Activated naive CD4-positive, alpha-beta T cell (primary cell): ENCODE results near the gene PLCB4.

Experiments used
- DNase-seq, 4 experiments: peaks; one replicate each; lab custom pipeline; 2025; lab: John Stamatoyannopoulos, UW

The PLCB4 gene

DNA sequence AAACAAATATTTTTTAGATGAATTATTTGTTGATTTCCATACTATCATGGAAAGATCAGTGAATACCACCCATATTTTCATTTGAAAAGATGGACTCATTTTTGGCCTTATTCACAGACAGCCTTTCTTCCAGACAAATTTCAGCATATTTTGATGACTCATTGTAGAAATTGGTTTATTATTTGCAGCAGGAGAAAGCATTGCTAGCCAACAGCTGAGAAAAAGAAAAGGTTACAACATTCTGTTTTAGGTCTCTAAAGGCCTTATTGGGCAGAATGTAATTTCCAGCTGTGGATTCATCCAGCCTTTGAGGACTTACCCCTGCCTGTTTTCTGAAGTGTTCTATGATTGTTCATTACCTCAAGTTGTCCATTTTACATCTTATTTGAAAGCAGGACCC lies 201.9 kb downstream of the PLCB4 start:
- DNase-seq: no peak

DNA sequence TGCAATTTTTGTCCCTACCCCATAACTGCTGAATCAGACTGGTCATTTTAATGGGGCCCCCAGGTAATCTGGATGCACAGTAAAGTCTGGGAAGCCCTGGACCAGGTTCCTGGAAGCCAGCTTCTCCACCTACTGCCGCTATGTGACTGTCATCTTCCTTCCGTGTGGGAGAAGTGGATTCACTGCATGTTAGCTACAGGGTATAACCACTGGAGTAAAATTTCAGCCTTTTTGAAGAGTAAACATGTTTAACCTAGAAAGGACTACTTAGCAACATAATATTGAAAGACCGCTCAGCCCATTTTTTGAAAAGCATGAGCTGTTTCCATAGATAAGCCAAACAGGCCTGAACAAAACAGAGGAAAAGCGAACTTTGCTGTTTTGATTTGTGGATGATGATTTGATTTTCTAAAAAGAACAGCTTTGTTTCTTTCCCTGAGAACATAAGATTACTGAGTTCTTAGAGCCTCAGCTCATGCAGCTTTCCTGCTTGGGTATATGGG lies 208.1 kb downstream of the PLCB4 start:
- DNase-seq: no peak

DNA sequence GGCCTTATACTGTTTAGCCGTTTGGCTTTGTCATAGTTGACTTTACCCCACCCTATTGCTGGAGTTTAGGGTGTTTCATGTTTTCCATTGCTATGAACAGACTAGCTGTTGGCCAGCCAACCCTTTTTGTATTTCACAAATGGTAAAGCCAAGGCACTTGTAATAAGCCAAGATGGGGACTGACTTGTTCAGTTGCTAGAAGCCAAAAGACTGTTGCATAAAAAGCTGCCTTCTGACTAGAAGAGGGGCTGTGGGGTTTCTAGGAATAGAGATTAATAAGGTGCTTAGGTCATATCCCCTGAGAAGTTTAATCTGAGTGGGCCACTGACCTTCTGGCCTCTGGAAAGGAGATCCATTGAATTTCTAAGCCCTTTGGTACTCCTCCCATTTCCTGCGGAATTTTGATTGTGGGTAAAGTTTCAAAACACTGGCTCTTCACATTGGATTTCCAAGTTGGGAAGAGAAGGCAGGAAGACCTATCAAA lies 211.1 kb downstream of the PLCB4 start:
- DNase-seq: no peak

DNA sequence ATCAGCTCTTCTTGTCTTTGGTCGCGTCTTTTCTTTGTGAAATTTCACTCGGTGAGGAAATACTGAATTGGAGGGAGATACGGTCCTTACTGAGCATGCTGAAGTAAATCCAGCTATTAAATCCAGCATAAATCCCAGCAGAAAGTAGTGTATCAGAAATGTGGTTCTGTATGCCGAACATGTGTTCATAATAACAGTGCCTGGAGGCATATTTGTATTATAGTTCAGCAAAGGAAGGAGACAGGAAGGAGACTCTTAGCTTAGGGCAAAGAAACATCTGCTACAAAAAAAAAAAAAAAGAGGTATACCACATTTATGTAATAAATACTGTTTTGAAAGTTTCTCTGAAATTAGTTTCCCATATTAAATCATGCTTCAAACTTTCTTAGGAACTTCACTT lies 211.8 kb downstream of the PLCB4 start:
- no peak for DNase-seq

DNA sequence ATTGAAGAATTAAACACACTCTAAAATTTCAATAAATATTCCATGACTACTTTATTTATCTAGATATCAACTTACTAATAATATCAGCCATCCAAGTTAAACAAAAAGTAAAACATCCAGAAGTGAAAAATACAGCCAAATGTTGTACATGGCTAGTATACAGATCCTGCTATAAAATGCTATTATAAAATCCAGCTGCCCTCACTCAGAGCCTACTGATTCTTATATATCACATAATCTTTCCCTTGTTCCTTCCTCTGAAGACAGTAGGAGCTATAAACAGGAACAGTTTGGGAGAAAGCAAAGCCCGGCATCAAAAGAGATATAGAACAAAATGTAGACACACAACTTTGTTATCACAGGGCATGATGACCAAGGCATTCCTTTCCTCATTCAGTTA lies 212.9 kb downstream of the PLCB4 start:
- no peak for DNase-seq

DNA sequence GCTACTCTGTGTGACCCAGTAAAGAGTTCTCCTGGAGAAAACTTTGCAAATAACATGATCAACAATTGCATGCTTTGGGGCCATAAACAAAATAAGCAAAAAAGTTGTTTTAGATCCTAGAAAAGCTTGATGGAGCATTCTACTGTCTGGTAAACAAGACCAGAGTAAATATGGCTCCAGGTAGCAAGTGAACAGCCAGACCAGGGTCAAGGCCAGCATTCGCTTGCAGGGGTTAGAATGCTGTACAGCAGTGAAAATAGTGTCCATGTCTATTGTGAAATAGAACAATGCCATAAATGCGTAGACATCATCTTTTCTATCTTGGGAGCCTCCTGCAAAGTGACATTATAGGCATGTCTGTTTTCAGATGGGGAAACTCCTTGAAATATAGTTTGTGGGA lies 216.7 kb downstream of the PLCB4 start:
- DNase-seq: no peak

DNA sequence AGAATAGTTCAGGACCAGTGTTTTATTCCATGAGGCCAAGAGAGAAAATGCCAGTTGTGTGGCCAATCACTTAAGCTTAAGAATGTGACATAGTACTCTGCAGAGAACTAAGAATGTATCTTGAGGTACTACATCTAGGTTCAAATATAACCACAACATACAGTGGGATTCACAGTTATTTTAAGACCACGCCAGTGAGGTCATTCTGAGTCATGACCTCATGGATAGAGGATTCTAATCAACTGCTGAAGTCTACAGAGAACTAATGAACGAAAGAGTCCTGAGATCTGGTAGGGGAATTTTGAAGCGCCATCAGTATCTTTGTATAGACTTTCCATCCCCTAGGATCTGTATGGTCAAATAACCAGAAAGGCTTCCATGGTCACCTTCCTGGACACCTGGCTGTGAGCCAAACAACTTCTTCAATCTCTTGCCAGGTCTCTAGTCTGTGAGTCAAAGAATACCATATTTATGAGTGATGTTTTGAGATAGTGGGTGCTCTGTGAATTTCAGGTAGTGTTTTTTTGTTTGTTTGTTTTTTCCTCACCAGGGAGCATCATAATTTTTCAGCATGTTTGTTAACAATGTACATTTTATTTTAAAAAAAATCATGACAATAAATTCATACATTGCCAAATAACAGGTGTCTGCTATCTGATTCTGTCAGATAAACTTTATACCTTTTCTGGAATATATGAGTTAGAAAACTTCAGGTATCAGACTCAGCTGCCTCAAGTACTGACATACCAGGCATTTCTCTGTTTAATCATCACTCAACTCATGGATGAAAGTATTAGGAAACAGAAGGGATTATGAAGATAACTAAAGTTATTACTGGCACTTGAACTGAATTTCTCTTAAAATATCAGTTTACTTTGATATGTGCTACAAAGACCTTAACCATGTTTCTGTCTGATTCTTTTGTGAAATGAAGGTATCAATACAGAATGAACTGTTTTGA lies 217.9 kb downstream of the PLCB4 start:
- no peak for DNase-seq

DNA sequence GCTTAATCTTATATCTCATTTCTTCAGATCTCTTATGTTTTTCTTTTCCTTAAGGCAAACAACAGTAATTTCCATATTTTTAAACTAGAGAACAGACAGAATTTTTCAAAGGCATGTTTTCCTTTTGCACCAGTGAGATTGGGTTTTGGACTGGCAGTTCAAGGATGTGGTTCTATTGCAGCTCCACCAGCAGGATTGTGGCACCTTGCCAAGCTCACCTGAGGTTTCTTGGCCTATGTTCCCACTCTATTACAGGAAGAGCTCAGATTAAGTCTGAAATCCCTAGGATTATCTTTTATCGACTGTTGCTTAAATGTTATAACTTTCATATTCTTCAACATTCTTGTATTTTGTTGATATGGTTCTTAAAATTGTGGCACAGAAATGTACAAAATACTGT lies 218.9 kb downstream of the PLCB4 start:
- no peak for DNase-seq

DNA sequence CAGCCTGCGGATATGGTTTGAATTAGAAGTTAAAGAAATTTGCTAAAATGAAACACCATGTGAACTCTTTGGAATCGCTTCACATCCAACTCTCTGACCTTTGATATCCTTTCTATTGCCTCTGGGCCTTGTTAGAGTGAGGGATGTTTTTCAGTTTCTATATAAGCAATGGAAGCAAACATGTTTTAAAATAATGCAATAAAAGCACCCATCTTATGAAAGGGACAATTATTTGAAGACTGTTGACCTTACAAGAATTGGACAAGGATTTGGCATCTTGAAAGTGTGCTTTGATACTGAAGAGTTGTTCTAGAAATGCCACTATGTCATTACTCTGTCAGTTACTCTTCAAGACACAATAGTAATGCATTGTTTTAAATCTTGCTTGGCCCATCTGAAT lies 221.4 kb downstream of the PLCB4 start:
- DNase-seq: no peak

DNA sequence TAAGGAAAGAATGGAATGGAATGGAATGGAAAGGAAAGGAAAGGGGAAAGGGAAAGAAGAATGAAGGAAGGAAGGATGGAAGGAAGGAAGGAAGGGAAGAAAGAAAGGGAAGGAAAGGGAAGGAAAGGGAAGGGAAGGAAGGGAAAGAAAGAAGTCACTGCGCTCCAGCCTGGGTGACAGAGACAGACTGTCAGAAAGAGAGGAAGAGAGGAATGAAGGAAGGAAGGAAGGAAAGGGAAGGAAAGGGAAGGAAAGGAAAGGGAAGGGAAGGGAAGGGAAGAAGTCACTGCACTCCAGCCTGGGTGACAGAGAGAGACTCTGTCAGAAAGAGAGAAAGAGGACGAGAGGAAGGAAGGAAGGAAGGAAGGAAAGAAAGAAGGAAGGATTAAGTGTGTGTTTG lies 224.3 kb downstream of the PLCB4 start:
- no peak for DNase-seq

DNA sequence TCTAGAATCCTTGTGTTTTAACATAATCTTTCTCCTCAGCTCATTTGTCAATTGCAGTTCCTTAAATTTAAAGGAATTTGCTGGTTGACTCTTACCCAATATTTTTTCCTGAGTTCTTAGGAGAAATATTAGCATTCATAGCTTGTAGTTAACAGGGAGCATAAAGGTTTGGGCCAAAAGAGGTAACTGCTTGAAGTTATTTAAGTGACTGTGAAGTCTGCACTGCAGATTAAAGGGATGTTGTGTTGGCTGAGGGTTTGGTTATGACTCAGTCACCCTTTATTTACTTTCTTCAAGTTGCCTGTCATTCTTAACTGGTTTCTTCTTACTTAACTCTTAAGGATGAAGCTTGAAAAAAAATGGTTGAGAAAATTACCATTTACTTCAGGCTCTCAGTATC lies 225.2 kb downstream of the PLCB4 start:
- DNase-seq: no peak

DNA sequence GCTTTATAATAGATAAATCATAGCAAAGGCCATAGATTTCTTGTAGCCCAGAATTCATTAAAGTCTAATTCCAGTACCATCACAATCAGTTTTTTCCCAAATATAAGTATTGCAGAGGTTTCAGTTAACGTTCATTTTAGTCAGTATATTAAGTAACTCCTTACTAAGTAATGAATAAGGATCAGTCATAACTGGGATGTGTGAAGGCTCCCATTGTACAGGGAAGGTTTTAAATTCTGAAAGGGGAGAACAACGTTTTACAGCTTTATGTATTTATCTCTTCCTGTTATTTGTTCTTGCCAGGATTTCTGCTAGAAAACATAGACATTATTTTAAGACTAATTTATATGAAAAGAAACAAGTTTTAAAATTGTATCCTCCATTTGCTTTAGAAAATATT lies 230.0 kb downstream of the PLCB4 start:
- no peak for DNase-seq

DNA sequence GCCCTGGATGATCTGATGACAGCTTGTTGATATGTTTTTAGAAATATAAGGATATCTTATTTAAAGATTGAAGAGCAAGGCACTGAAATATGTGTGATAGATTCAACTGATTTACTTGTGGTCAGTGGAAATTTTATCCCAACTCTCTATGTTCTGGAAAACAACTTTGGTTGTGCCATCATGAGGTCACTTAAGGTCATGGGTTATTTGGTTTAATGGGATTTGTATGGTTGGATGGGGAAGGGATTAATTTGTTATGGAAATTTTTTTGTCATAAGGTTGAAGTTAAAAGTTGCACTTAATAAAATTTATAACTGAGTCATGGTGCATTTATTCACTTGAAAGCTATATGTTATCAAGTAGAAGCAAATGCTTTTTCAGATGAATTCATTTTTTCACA lies 231.2 kb downstream of the PLCB4 start:
- no peak for DNase-seq

DNA sequence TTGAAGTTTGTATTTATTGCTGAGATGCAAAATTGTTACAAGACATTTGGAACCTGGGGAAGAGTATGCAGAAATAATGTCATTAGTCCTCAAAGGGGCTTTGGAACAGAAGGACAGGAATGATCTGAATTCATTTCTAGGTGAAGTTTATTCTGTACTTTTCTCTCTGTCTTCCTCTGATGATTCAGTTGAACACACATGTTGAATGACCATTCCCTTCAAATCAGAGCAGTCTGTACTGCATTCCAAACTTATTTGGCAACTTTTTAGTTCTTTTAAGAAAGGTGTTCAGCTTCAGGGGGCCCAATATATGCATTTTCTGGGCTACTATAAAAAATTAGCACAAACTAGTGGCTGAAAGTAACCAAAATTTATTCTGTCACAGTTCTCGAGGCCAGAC lies 231.6 kb downstream of the PLCB4 start:
- DNase-seq: no peak

DNA sequence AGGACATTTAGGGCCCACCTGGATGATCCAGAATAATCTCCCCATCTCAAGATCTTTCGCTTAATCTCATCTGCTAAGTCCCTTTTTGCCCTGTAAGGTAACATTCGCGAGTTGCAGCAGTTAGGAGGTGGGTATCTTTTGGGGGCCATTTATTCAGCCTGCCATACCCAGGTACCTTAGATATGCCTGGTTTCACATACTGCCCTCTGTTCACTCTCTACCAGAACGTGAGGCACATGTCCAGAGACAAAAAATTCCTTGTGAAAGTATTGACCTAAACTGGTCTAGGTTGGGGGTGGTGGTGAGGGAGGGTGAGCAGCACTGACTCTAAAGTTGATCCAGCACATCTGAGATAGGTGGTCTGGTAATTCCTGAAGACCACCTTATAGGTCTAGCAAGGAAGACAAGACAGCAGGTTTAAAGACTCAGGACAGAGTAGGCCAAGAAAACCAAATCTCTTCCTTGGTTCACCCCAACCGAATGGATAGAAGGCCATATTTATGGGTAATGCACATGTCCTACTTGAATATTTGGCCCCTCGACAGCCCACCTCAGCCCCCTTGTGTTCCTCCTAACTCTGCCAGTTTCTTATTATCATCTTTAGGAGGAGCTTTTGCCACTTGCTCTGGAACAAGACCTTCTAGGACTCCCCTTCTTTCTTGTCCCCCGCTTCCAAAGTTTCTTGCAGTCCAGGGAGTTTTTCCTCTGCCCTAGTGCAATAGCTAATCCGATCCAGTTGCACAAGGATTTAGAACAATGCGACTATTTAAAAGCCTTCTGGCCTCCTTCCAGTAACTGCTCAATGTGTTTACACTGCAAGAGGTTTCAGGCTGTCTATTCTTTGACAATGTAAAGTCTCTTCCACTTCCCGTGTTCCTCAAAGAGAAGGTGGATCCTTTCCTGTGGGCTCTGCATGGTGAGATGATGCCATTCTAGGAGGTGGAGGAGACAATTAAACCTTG lies 232.5 kb downstream of the PLCB4 start:
- no peak for DNase-seq

DNA sequence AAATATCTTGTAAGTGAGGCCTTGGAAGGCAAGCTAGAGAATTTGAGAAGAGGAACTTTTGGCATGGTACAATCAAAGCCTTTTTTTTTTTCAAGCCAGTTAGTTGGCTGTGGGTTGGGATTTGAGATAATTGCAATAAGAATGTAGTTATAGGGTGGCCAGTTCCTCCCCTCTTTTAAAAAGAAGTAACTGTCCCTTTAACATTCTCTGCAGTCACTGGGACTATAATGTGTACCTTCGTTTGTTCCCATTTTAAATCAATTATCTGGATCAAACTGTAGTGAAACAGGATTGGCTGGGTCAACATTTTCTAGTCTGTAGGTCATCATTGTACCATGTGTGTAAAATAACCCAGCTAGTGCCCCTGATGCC lies 233.2 kb downstream of the PLCB4 start:
- no peak for DNase-seq

DNA sequence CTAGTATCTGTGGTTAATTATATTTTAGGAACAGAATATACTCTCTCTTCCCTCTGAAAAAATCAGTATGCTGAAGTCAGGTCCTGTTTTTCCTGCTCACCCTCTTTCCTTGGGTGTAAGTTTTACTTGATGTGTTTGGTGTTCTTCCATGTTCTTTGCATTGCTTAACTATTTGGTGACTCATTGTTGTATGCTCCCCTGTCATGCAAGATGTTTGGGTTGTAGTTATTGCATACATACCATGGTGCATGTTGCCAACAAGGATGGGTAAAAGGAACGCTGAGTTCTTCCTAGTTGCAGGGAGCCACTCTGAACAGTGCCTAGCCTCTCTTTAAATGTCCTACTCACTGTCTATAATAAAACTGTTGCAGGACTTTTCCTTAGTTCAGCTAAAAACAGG lies 237.6 kb downstream of the PLCB4 start:
- DNase-seq: no peak

DNA sequence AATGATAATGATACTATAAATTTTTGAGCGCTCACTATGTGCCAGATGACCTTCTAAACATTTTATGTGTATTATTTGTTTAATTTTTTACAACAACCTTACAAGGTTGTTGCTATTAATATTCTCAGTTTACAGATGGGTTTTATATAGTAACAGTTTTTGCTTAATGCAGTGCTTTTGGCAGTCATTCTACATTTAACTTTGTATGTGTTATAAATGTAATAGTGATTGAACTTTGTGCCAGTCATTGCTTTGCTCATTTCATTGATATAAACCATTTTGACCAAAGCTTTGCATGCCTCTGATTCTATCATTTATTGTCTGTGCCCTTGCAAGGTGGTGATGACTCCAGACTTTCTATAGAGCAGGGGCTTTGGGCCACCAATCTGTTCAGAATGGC lies 239.2 kb downstream of the PLCB4 start:
- DNase-seq: no peak

DNA sequence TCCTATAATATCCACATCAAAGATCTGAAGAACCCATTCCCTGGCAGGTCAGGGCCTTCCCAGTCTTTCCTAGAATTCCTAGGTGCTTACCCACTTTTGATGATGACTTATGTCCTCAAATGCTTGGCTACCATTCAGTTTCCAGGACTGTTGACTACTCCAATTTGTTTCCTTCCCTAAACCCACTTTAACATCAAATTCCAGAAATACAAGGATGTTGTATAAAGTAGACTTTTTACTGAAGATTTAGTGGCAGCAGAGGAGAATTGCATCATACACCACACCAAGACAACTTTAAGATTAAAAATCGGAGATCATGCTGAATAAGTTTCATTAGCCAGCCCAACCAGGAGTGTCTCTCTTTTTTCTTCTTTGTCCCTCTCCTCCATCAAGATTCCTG lies 242.2 kb downstream of the PLCB4 start:
- DNase-seq: no peak

DNA sequence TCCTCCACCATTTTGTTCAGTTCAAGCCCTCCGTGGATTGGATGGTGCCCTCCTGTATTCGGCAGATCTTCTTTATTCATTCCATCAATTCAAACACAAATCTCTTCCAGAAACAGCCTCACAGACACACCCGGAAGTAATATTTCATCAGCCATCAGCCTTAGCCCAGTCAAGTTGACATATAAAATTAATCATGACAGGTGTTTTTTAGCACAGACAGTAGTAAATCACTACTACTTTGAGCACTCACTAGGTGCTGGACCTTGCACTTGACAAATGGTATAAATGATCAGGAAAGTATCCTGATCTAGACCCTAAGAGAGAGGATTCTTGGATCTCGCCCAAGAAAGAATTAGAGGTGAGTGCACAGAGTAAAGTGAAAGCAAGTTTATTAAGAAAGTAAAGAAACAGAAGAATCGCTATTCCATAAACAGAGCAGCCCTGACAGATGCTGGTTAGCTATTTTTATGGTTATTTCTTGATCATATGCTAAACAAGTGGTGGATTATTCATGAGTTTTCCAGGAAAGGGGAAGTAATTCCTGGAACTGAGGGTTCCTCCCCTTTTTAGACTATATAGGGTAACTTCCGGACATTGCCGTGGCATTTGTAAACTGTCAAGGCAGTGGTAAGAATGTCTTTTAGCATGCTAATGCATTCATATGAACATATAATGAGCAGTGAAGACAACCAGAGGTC lies 250.9 kb downstream of the PLCB4 start:
- DNase-seq: no peak

DNA sequence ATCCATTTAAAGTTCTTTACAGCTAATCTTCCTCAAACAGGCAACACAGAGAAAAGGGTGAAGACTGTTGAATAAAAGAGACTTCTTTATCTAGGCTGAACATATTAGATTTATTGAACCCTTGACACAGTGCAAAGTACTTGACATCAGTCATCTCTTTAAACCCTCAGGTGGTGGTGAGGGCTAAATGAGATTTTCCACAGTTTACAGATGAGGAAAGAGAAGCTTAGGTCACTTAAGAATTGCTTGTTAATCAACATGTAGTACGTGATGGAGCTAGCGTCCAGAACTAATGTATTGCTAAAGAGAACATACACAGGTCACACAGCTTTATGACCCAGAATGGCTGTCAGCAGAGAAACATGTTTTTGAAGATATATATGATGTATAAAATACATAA lies 252.1 kb downstream of the PLCB4 start:
- DNase-seq: no peak

DNA sequence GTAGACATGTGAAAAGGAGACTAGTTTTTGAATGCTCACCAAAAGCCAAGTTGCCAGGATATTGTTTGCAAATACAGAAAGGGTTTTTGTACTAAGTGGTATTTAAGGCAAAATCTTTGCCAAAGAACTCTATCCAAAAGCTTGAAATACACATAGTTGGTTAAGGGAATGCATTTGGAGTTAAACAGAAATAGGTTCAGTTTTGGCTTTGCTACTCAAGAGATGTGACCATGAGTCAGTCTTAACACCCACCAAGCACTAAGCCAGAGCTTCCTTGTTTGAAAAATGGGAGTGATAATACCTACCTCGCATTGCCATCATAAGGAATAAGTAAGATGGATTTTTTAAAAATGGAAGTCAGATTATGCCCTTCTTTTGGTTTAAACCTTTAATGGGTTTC lies 253.8 kb downstream of the PLCB4 start:
- no peak for DNase-seq
